Fibroblast of mammary gland (primary cell): ENCODE measurements around the gene LHX8.

ENCODE experiments used
- DNase-seq: peaks from one replicate; pipeline ENCODE4 v3.0.0-alpha.2; 2010; ENCODE audit warnings: low read depth
- H3K4me3 ChIP-seq: 2 replicates; pipeline ENCODE4 v1.5.1; 2011; ENCODE audit warnings: low read depth, mild to moderate bottlenecking, low read length, moderate library complexity; ENCODE audit not compliant: control insufficient read depth
- TF ChIP-seq, protein P1 (sequence below): conservative IDR thresholded peaks from 2 replicates; pipeline ENCODE4 v1.5.1; 2011; ENCODE audit warnings: low read depth, low read length, inconsistent platforms; ENCODE audit not compliant: control insufficient read depth, insufficient read depth

LHX8 gene

DNA sequence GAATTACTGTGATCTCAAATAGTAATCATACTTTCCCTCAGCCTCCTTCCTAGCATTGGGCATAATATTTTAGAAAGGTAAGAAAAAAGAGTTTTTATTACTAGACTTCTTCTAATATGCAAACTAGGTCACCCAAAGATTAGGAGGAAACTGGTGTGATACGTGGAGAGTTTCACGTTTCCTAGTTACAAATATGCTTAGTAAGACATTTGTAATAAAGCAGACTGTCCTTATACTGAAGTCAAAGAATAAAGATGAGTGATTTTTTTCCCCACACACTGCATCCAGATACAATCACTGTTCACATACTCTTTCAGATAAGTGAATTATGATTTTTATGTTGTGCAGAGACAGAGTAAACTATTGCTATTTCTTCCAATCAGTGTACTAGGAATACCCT lies 17.9 kb downstream of the LHX8 start:
- TF ChIP-seq, protein P1, sequence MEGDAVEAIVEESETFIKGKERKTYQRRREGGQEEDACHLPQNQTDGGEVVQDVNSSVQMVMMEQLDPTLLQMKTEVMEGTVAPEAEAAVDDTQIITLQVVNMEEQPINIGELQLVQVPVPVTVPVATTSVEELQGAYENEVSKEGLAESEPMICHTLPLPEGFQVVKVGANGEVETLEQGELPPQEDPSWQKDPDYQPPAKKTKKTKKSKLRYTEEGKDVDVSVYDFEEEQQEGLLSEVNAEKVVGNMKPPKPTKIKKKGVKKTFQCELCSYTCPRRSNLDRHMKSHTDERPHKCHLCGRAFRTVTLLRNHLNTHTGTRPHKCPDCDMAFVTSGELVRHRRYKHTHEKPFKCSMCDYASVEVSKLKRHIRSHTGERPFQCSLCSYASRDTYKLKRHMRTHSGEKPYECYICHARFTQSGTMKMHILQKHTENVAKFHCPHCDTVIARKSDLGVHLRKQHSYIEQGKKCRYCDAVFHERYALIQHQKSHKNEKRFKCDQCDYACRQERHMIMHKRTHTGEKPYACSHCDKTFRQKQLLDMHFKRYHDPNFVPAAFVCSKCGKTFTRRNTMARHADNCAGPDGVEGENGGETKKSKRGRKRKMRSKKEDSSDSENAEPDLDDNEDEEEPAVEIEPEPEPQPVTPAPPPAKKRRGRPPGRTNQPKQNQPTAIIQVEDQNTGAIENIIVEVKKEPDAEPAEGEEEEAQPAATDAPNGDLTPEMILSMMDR = no peak
- no peak overlapping the region for H3K4me3 ChIP-seq
- DNase-seq = no peak

DNA sequence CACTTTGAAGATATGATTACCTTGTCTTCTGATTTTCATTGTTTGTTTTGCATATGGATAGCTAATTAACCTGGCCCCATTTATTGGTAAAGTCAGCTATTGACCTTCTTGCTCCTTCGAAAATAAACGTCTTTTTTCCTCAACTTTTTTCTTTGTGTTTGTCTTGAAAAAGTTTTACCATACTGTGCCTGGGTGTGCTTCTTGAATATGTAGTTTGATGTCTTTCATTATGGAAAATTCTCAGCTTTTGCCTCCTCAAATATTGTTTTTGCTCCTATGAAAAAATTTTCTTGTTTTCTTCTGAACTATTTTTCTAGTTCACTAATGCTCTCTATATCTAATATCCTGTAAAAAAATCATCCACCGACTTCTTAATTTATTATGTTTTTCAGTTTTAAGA lies 25.0 kb downstream of the LHX8 start:
- TF ChIP-seq, protein P1 = no peak
- DNase-seq = no peak

DNA sequence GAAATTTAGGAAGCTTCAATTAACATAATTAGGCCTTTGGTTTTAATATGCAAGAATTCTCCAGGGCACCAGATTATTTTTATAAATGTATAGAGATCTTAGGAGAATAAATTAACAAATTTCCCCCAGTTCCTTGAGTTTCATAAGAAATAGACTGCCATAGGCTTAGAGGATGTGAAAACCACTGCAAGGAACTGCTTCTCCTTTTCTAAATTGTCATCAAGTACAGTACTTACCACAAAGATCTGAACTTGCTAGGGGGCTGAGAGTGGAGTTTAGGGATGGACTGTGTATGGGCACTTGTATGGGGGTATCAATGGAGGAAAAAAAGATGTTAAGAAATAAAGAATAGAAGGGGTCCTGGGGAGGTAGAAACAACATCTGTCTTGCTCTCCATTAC lies 31.1 kb downstream of the LHX8 start:
- no peak for DNase-seq
- TF ChIP-seq, protein P1 = no peak
- no peak overlapping the region for H3K4me3 ChIP-seq

More for the DNA sequence above, 25.0 kb downstream of the LHX8 start:
- no peak overlapping the region for H3K4me3 ChIP-seq

DNA sequence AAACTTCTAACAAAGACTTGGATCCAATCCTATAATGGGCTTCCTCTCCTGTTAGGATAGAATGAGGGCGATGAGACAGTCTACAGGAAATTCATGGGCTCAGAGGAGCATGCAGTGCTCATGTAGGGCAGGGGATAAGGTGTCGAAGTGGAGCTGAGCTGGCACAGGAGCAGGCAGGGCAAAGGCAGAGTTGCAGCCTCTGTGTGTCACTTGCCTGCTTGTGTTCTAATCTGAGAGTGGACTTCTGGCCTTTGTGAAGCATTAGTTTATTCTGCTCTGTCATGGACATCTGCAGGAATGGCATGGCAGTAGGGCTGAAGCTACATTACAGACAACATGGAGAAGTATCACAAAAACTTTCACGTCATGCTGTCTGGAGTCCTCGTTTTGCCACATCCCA lies 32.6 kb downstream of the LHX8 start:
- TF ChIP-seq, protein P1 = no peak
- no peak for DNase-seq
- H3K4me3 ChIP-seq = no peak overlapping the region

DNA sequence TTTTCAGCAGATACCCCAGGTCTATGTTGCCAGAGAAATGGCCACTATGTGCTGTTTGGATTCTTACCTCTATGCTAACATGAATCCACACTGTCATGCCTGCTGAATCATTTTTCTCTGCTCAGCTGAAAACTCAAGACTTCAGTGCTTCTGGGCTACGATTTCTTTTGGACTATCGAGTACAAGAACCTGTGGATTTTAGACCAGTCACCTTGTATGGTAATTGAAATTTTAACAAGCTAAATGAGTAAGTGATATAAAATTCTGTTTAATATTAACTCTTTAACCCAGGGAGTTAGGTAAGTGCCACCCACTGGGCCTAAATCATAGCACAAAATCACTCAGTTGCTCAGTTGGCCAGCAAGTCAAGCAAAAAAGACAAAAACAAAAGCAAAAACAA lies 35.8 kb downstream of the LHX8 start:
- no peak for DNase-seq
- H3K4me3 ChIP-seq = no peak overlapping the region
- TF ChIP-seq, protein P1 = no peak

DNA sequence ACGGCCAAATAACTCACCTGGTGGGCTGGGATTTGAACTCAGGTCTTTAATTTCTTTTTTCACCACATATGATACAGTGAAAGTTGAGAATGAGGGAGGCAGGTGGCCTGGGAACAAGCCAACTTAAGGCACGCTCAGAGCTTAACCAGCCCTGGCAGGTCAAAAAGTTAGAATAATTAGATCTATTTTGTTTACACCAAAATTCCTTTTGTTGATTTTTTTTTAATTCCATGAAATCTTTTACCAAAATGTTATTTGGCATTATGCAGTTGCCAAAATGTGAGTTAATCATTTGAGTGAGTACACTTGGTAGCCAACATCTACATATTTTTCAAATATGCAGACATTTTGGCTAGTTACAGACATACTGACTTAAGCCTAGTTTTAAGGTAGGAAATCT lies 36.8 kb downstream of the LHX8 start:
- H3K4me3 ChIP-seq = no peak overlapping the region
- TF ChIP-seq, protein P1 = no peak
- DNase-seq = no peak

DNA sequence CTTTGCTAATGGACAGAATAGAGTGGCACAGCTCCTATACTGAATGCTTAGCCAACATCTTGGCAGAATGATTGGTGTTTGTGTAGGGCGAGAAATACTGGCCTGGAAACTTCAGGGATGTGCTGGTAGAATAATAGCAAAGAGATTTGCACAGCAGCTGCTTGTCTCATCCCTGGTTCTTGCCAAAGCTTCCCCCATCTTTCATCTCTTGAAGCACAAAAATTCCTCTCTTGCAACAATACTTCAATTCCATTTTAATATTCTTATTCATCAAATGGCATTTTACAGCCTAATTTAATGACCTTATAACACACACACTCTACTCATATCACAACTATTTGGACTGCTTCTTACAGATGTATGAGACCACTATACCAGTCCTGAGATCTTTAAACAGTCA lies 37.7 kb downstream of the LHX8 start:
- TF ChIP-seq, protein P1 = no peak
- no peak overlapping the region for H3K4me3 ChIP-seq
- DNase-seq = no peak
